ENCODE data around the gene GATA6. TPM values are rescaled to one million over a fixed set of nuclear protein-coding genes. Genes with fewer than 3 reads are reported as not detected.

Gene GATA6
- polyA plus RNA-seq, 3 donors = 11.4 to 30.5 (median 21.4) TPM

DNA sequence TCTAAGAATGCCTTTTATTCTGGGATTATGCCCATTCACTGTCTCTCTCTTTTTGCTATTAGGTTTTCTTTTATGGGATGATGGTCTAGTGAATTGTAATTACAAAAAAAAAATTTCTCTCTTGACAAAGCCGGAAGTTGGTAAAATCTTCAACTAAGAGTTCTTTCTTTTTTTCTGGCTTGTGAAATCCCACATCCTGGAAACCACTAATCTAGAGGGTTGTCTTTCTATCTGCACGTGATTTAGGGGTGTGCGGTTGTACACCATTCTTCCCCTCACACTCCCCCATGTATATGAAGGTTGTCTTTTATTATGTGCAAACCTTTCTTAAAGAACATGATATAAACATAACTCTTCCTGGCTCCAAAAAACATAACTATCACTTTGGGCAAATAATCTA lies 52.0 kb downstream of the GATA6 start:
- 59 to 83% (median 65%) methylated on average over 3 of the region's 3 CpGs for WGBS, 3 donors

DNA sequence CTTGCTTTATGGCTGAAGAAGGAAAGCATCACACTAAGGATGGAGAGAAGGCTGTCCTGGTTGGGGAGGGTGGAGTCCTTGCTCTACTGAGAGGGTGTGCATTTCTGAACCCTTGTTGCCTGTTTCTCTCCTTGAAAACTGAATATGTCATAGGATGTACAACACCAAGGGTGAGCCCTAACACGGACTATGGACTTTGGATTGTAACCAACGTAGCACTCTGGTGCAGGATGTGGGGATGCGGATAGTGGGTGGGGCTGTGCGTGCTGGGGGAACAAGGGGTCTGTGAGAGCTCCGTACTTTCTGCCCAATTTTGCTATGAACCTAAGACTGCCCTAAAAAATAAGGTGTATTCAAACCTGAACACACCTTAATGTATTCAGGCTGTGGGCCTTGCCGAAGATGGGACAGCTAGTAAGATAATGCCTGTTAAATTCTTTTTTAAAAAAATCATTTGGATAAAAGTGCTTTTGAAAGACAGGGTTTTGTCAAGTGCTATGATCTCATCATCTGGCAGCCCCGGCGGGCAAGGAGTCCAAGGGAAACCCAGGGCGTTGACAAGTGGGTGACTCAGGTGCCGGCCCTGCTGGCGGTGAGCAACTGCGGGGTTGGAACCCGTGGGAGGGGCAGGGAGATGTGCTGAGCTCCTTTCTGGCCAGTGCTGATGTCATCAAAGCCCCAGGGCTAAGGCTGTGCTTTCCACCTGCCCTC lies 54.0 kb downstream of the GATA6 start:
- no peak overlapping the region for H3K27ac ChIP-seq (ENCODE audit: low read depth, low read length)
- 66 to 81% (median 71%) methylated on average over 13 of the region's 13 CpGs for WGBS, 3 donors

More for the DNA sequence above, 52.0 kb downstream of the GATA6 start:
- H3K27ac ChIP-seq (ENCODE audit: low read depth, low read length) = no peak overlapping the region

DNA sequence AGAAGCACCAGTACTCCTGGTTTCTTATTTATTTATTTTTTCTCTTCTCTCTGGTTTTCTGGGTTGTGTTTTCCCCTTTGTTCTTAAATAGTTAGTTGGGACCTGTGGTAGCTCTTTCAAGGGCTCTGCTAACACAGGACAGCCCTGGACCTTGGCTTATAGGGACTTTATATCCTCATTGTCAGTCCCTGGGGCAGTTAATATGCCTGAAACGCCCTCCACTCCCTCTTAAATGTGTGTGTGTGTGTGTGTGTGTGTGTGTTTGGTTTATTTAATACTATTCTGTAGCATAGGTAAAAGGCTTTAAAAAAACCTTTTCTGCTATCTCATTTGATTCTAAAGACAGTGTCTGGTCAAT lies 54.6 kb downstream of the GATA6 start:
- 73 to 100% (median 92%) methylated on average over 1 of the region's 1 CpG for WGBS, 3 donors
- no peak overlapping the region for H3K27ac ChIP-seq (ENCODE audit: low read depth, low read length)

DNA sequence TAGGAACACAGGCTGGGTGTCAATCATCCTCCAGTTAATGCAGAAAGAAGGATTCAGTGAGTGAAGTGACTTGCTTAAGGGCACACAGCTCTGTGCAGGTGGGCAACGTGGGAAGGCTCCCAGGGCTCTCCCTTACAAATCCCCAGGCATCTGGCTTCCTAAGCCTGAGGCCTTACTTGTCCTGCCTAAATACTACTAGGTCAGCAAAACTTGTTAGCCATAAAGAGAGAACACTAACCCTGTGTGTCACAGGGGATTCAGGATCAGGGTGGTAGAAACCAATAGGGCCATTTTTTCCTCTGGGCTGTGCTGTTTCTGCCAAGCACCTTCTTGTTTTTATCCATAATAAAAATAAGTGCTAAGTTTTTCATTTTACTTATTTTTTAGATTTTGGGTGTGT lies 55.0 kb downstream of the GATA6 start:
- WGBS, 3 donors = 74 to 89% (median 83%) methylated on average over 1 of the region's 1 CpG

DNA sequence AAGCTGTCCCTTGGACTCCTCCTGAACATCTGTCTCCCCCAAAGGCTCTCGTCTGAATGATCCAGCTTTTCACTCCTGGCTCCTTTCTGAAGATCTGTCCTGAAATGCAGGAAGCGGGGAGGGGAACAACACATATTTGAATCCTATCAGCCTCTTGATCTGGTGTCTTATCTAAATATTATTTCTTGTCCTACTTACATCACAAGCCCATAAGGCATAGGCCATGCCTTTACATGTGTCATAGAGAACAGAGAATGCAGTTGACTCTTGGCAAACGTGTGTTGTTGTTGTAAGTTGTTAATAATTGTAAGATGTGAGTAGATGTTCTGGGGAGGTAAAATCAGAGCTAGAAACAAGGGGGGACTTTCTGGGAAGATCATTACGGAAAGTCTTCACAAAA lies 57.4 kb downstream of the GATA6 start:
- H3K27ac ChIP-seq (ENCODE audit: low read depth, low read length) = no peak overlapping the region
- WGBS, 3 donors = 77 to 92% (median 85%) methylated on average over 4 of the region's 4 CpGs

More for the DNA sequence above, 55.0 kb downstream of the GATA6 start:
- no peak overlapping the region for H3K27ac ChIP-seq (ENCODE audit: low read depth, low read length)

DNA sequence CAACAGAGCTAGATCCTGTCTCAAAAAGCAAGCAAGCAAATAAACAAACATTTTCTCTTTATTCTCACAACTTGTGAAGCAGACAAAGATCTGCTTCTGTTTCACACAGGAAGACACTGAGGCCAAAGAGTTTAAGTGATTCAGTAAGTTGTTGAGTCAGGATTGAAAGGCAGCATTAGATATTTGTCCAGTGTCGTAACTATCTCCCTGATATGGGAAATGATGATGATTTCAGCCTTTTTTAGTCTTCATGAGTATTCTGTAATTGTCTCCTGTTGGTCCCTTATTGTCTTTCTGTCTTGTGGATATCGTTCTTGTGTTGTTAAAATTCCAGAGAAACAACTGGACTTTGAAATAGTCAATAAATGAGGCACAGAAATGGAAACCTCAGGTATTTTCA lies 59.6 kb downstream of the GATA6 start:
- 64 to 83% (median 81%) methylated on average over 2 of the region's 2 CpGs for WGBS, 3 donors
- no peak overlapping the region for H3K27ac ChIP-seq (ENCODE audit: low read depth, low read length)

DNA sequence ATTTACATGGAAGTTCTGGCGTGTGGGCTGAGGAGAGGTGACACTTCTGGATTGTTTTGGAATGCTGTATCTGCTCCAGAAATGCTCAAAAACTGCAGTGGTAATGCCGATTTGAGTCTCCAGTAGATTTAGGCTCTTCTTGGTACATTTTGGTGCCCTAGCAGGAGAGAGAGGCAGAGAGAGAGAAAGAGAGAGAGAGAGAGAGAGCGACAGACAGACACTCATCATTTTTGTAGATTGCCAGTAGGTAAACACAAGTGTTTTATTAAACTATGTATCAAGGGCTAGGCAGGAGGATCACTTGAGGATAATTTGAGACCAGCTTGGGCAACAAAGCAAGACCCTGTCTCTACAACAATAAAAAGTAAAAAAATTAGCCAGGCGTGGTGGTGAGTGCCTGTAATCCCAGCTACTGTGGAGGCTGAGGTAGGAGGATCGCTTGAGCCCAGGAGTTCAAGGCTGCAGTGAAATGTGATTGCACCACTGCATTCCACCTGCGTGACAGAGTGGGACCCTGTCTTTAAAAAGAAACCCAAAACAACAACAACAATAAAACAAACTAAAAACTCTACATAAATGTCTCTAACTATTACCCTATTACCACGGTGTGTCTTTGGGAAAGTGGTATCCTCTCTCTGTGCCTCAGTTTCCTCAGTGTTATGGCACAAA lies 60.2 kb downstream of the GATA6 start:
- no peak overlapping the region for H3K27ac ChIP-seq (ENCODE audit: low read depth, low read length)
- 89 to 92% (median 89%) methylated on average over 7 of the region's 7 CpGs for WGBS, 3 donors

DNA sequence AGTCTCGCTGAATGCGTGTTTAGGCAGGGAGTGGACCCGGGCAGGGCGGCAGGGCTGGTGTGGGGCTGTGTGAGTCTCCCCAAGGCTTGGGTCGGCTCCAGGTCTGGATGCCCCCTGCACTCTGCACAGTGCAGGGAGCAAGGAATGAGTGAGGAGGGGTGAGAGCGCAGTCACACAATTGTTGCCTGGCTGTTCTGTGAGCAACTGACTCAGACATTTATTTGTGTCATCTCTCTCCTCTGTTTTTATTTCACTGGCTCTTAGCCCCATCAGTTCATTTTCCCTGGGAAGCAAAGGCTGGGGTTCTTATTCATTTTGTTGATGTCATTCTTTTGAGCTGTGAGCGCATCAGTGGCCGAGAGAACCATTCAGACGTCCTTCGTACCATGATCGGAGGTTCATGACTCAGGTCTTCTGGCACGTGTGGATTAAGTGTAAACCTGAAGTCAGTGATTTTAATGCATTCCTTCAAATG lies 61.1 kb downstream of the GATA6 start:
- WGBS, 3 donors = 88 to 92% (median 91%) methylated on average over 12 of the region's 12 CpGs
- no peak overlapping the region for H3K27ac ChIP-seq (ENCODE audit: low read depth, low read length)

DNA sequence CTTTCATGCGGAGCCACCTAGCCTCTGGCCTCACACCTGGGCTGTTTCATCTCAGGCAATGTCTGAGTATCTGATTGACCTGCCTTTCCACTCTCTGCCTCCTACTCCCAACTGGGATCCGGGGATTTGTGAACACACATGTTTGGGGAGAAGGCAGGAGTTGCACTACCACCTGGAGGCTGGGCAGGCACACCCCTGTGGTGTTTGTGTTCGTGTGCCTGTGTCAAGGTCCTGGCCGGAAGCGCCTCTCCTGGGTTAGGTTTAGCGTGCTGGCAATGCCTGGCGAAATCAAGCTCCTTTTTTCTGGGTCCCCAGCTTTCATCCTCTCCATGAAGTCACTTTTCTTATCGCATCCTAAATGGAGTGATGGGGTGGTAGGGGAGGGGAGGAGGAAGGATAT lies 63.9 kb downstream of the GATA6 start:
- WGBS, 3 donors = 68 to 86% (median 82%) methylated on average over 8 of the region's 8 CpGs
- no peak overlapping the region for H3K27ac ChIP-seq (ENCODE audit: low read depth, low read length)

DNA sequence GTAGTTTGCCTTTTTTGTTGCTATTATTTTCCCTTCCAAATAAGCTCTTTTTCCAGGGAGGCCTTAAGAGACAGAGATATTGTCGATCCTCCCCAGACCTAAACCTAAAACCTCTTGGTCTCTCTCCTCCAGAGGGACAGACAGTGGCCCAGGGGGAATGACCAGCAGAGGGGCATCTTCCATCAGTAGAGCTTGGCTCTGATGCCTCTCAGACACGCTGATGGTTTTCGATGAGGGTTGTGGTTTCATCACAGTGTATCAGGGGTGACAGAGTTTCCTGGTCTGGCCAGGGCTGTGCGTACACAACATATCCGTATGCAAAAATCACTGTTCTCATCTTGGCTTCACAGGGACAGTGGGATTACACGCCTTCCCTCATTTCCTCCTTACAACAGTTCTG lies 68.6 kb downstream of the GATA6 start:
- 80 to 89% (median 88%) methylated on average over 6 of the region's 6 CpGs for WGBS, 3 donors
- no peak overlapping the region for H3K27ac ChIP-seq (ENCODE audit: low read depth, low read length)

DNA sequence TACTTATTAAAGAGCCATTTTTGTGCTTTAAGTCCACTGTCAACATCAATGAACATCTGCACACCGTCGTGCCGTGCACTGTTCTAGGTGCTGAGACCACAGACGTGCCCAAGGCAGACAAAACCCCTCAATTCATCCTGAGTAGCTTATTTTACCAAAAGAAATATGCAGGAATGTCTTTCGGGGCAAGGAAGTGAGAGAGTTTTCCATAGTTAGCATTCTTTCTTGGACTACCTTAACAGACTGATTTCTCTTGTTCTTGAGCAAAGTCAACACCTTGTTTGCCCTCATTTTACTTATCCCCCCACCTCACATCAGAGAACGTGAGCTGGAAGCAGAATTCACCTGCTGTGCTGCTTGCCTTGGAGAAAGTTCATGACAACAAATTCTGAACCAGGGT lies 69.3 kb downstream of the GATA6 start:
- H3K27ac ChIP-seq (ENCODE audit: low read depth, low read length) = no peak overlapping the region
- 65 to 86% (median 80%) methylated on average over 6 of the region's 6 CpGs for WGBS, 3 donors

DNA sequence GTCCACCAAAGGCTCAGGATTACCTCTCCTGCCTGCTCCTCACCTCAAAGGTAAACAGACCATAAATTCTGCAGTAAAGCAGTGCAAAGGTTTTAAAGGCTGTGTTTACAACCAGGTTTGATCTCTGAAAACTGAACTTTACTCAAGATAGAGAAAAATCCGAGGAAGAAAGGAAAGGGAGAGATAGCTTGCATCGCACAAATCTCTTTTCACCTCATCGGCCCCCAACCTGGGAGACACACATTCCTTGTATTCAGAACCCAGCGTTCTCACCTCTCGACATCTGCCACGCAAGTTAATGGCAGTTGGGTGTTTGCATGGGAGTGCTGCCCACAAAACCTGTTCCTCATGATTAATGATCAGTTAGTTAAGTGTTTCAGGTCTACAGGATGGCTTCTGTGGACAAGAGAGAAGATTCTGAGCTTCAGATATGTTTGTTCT lies 72.6 kb downstream of the GATA6 start:
- no peak overlapping the region for H3K27ac ChIP-seq (ENCODE audit: low read depth, low read length)
- 53 to 81% (median 72%) methylated on average over 6 of the region's 6 CpGs for WGBS, 3 donors

DNA sequence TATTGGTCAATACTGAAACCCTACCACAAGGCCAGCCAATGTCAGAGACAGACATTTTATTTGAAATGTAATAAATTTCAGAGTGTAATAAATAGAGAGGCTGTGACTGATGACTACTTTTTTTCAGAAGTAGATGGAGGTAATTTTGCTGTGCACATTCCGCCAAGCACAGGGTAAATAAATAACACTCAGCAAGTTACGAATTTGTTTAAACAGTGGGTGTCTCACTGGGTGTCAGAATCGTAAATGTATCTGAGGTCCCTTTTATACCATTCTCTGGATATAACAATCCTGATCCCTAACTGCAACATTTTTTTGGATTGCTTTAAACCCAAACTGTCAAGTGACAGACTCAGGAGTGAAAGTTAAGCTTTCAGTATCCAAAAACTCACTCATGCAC lies 74.1 kb downstream of the GATA6 start:
- WGBS, 3 donors = 74 to 94% (median 93%) methylated on average over 3 of the region's 3 CpGs
- no peak overlapping the region for H3K27ac ChIP-seq (ENCODE audit: low read depth, low read length)

DNA sequence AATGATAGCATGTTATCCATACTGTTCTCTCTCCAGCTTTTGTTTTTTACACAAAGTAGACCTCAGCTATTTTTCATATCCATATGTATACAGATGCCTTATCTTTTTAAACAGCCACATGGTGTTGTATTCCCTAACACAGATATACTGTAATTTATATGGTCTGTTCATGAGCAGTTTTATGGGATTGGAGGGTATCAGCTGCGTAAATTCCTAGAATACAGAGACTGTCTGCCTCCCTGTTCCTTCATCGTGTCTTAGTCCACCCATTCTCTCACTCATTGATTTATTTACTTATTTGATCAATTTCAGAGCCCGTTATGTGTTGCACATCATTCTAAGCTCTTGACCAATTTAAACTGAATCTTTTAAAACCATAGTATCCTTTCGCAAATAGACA lies 80.6 kb downstream of the GATA6 start:
- 78 to 95% (median 83%) methylated on average over 4 of the region's 4 CpGs for WGBS, 3 donors
- H3K27ac ChIP-seq (ENCODE audit: low read depth, low read length) = no peak overlapping the region

DNA sequence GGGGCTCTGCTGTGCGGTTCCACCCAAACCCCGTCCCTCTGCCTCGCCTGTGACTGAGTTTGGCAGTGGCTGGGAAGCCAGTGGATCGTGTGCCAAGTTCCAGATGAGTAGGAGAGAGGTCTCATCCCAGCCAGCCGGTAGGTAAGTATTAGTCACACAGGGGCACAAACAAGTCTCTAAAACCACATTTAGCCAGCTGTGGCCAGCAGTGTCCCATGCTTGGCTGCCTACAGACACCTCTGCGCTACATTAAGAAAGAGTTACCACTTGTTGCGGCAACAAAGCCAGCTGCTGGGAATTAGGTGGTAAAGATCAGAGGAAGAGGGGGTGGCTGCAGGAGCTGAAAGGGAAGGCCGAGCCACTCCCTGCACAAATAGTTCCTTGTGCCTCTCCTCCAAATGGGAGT lies 81.2 kb downstream of the GATA6 start:
- WGBS, 3 donors = 48 to 73% (median 63%) methylated on average over 8 of the region's 8 CpGs
- no peak overlapping the region for H3K27ac ChIP-seq (ENCODE audit: low read depth, low read length)

Other genes with a start within 250 kb of the GATA6 start
- gene CTAGE1, start 248.3 kb downstream of the GATA6 start, polyA plus RNA-seq = not detected